ENCODE results near the gene SGIP1.

The SGIP1 gene

DNA sequence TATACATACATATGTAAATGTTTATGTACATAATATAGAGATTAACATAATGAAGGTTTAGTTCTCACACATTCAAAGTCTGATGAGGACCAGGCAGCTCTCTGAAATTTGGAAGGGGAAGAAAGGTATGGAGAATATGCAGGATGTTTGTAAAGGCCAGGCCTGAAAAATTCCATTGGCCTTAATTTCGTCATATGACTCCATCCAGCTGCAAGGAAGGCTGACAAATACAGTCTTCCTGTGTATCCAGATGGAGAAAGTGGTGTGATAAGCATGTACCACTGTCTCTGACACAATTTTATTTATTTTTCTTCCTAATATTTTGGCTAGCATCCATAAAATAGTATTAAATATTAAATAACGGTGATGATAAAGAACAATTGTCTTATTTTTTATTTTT is 6.3 kb upstream of the SGIP1 start:
- DNase-seq (ENCODE audit: low read depth), result no peak
- no peak for TF ChIP-seq CTCF (conservative IDR thresholded peaks at IDR 0.05; ENCODE audit: low read depth, low read length)
- H3K4me3 ChIP-seq (ENCODE audit: low read length), result no peak overlapping the region

GRCh38 chr1:66528580-66528979 is 5.4 kb upstream of the SGIP1 start:
- no peak overlapping the region for H3K4me3 ChIP-seq (ENCODE audit: low read length)
- TF ChIP-seq CTCF (conservative IDR thresholded peaks at IDR 0.05; ENCODE audit: low read depth, low read length), result no peak
- no peak for DNase-seq (ENCODE audit: low read depth)

- DNase-seq (ENCODE audit: low read depth), result no peak
- no peak overlapping the region for H3K4me3 ChIP-seq (ENCODE audit: low read length)
- no peak for TF ChIP-seq CTCF (conservative IDR thresholded peaks at IDR 0.05; ENCODE audit: low read depth, low read length)
Measured at GRCh38 chr1:66532214-66532613, 1.7 kb upstream of the SGIP1 start.

DNA sequence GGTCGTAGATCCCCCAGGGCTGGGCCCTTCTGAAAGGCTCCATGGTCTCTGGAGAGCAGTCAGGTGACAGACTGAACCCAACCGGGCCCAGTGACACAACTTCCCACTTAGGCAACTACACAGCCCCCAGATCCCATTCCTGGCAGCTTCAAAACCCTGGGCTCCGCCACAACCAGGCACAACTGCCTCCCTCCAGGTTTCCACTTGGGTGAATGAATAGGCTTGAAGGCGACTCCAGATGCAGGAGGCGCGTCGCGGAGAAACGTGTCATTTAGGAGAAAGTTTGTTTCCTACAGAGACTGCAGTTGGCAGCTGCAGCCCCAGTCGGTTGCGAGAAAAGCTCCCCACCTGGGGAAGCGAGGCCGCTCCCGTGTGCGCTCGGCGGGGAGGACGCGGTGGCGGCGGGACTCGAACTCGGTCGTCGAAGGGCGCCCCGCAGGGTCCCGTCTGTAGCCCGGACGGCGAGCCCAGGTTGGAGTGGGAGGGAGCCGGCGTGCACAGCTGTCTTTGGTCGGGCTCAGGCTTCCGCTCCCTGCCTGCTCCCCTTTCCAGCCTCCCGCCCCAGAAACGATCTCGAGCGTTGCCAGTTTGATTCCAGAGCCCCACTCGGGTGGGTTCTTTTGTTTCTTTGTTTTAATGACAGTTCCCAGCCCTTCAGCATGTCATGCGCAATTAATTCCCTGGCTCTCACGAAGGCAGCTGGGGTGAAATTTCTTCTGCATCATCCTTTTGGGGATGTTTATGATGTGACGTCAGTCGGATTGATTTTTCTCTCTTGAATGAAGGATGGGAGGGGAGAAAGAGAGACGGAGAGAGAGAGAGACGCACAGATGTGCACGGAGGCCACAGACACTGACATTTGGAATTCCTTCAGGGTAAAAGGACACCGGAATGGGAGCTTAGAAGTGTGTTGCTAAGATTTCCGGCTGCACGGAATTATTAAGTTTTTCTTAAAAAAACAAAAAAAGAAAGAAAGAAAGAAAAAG is 862 bp upstream of the SGIP1 start:
- no peak for TF ChIP-seq CTCF (conservative IDR thresholded peaks at IDR 0.05; ENCODE audit: low read depth, low read length)
- no peak for DNase-seq (ENCODE audit: low read depth)
- peak overlapping the region; percentile 80 for H3K4me3 ChIP-seq (ENCODE audit: low read length)

GRCh38 chr1:66535061-66535460 is 1.1 kb downstream of the SGIP1 start:
- H3K4me3 ChIP-seq (ENCODE audit: low read length), result peak overlapping the region; percentile 80
- no peak for DNase-seq (ENCODE audit: low read depth)
- no peak for TF ChIP-seq CTCF (conservative IDR thresholded peaks at IDR 0.05; ENCODE audit: low read depth, low read length)

GRCh38 chr1:66535853-66536252 is 1.9 kb downstream of the SGIP1 start:
- peak overlapping the region; percentile 80 for H3K4me3 ChIP-seq (ENCODE audit: low read length)
- TF ChIP-seq CTCF (conservative IDR thresholded peaks at IDR 0.05; ENCODE audit: low read depth, low read length), result no peak
- no peak for DNase-seq (ENCODE audit: low read depth)

- DNase-seq (ENCODE audit: low read depth), result no peak
- no peak for TF ChIP-seq CTCF (conservative IDR thresholded peaks at IDR 0.05; ENCODE audit: low read depth, low read length)
- H3K4me3 ChIP-seq (ENCODE audit: low read length), result peak overlapping the region; percentile 14
Measured at GRCh38 chr1:66537718-66538117, 3.8 kb downstream of the SGIP1 start.

All from retinal pigment epithelial cell (primary cell).